SK-MEL-5 (cell line): ENCODE results near the gene SUSD6. TPM values are rescaled to one million over a fixed set of nuclear protein-coding genes. Genes with fewer than 3 reads are reported as not detected.
A peak's percentile ranks its signal among the peaks of the same experiment; 100 is the strongest.

Experiments
- DNase-seq: peaks from one replicate; pipeline ENCODE4 v3.0.0-alpha.2; 2016; ENCODE audit warnings: low read depth, low spot score
- in situ Hi-C: cut with HindIII; loops from 2 replicates; pipeline ENCODE4 v1.10.0; 2016; ENCODE audit warnings: low sequenced_read_pairs, high pct_unique_total_duplicates, low pct_unique_long_range_greater_than_20kb
- polyA plus RNA-seq, 2 experiments: library from polyadenylated mRNA; depleted of rRNA; stranded (reverse); fragments of >200 nt; gene quantifications; 2 replicates each; pipeline ENCODE4 v1.2.3, GENCODE V29; 2015
- total RNA-seq: library from RNA; depleted of rRNA; stranded (reverse); fragments of >200 nt; shearing (Covaris generic); gene quantifications from 2 replicates; pipeline ENCODE4 v1.2.3, GENCODE V29; 2014; rRNA removed

SUSD6 gene
- total RNA-seq = 3.0 and 3.5 TPM in 2 replicates
- polyA plus RNA-seq (2015; cell fraction: cytosol; rRNA removed) = 8.5 and 10.1 TPM in 2 replicates
- polyA plus RNA-seq (2015; cell fraction: nucleus; rRNA removed) = 14.7 and 20.7 TPM in 2 replicates

- peak; percentile 87 for DNase-seq
- in situ Hi-C loops = no loop called here
Measured at GRCh38 chr14:69611172-69612013, at the start of gene SUSD6. SUSD6 (plus strand) TSS chr14:69611596; CDS start chr14:69658593, 46,997 bp downstream.

- in situ Hi-C loops = no loop called here
Measured at GRCh38 chr14:69561893-69562292, 49.5 kb upstream of the SUSD6 start.

GRCh38 chr14:69567563-69567962 lies 43.8 kb upstream of the SUSD6 start:
- no peak for DNase-seq
- in situ Hi-C loops = no loop called here

More at GRCh38 chr14:69561893-69562292, 49.5 kb upstream of the SUSD6 start:
- DNase-seq = no peak

- DNase-seq = no peak
- in situ Hi-C loops = no loop called here
Measured at GRCh38 chr14:69569859-69570258, 41.5 kb upstream of the SUSD6 start.

- DNase-seq = no peak
- in situ Hi-C loops = no loop called here
Measured at GRCh38 chr14:69570836-69571330, 40.5 kb upstream of the SUSD6 start.

- DNase-seq = no peak
- in situ Hi-C loops = no loop called here
Measured at GRCh38 chr14:69571449-69572029, 39.9 kb upstream of the SUSD6 start.

GRCh38 chr14:69572030-69572840 lies 39.2 kb upstream of the SUSD6 start:
- in situ Hi-C loops = no loop called here
- peak; percentile 10 for DNase-seq

GRCh38 chr14:69572841-69573135 lies 38.6 kb upstream of the SUSD6 start:
- DNase-seq = no peak
- in situ Hi-C loops = no loop called here

GRCh38 chr14:69573205-69573830 lies 38.1 kb upstream of the SUSD6 start:
- DNase-seq = no peak
- in situ Hi-C loops = no loop called here

- in situ Hi-C loops = no loop called here
- no peak for DNase-seq
Measured at GRCh38 chr14:69573831-69574262, 37.5 kb upstream of the SUSD6 start.

- peak; percentile 53 for DNase-seq
- in situ Hi-C loops = no loop called here
Measured at GRCh38 chr14:69574263-69574953, 37.0 kb upstream of the SUSD6 start, which contains the start of gene CCDC177. CCDC177 (minus strand) TSS chr14:69574871; CDS start chr14:69573622, 1,249 bp downstream.

GRCh38 chr14:69574954-69575295 lies 36.5 kb upstream of the SUSD6 start:
- DNase-seq = no peak
- in situ Hi-C loops = no loop called here

- in situ Hi-C loops = no loop called here
- DNase-seq = no peak
Measured at GRCh38 chr14:69579476-69579875, 31.9 kb upstream of the SUSD6 start.

- peak; percentile 64 for DNase-seq
- in situ Hi-C loops = no loop called here
Measured at GRCh38 chr14:69580009-69580577, 31.3 kb upstream of the SUSD6 start.

- in situ Hi-C loops = no loop called here
- no peak for DNase-seq
Measured at GRCh38 chr14:69581316-69581935, 30.0 kb upstream of the SUSD6 start.

GRCh38 chr14:69582212-69582611 lies 29.2 kb upstream of the SUSD6 start:
- DNase-seq = no peak

More at GRCh38 chr14:69582212-69582611, 29.2 kb upstream of the SUSD6 start:
- in situ Hi-C loops = no loop called here
